OCI-LY1 (cell line): ENCODE results near the gene NSMCE4A.
"Not testable (repeated sequence)": the region's sequence is repeated elsewhere in the genome, so short reads cannot be mapped to it uniquely, and the experiment has no call there.

Experiments used
- H2AFZ ChIP-seq: fragments of 200-600 bp; sonication (generic), shearing (Covaris generic); 2 replicates; pipeline ENCODE4 v1.6.0; 2014; ENCODE audit warnings: antibody characterized with exemption, mild to moderate bottlenecking, low read length
- H3F3A ChIP-seq: fragments of 200-600 bp; sonication (generic), shearing (Covaris generic); 2 replicates; pipeline ENCODE4 v1.6.0; 2014; ENCODE audit warnings: mild to moderate bottlenecking, antibody characterized with exemption, low read length, moderate library complexity; ENCODE audit not compliant: insufficient read depth
- H3K27ac ChIP-seq: fragments of 200-600 bp; sonication (generic); 2 replicates; pipeline ENCODE4 v1.5.1; 2014; ENCODE audit warnings: low read length, mixed run types, mild to moderate bottlenecking, low read depth; ENCODE audit not compliant: poor library complexity, severe bottlenecking
- H3K27me3 ChIP-seq: fragments of 200-600 bp; sonication (generic); 2 replicates; pipeline ENCODE4 v1.6.0; 2014; ENCODE audit warnings: antibody characterized with exemption, mild to moderate bottlenecking, low read length, moderate library complexity; ENCODE audit not compliant: insufficient read depth
- H3K36me3 ChIP-seq: fragments of 200-600 bp; sonication (generic); 2 replicates; pipeline ENCODE4 v1.6.1; 2014; ENCODE audit warnings: mild to moderate bottlenecking, antibody characterized with exemption, low read length, moderate library complexity, mixed read lengths; ENCODE audit not compliant: insufficient read depth
- H3K4me1 ChIP-seq: fragments of 200-600 bp; sonication (generic); 2 replicates; pipeline ENCODE4 v1.5.1; 2014; ENCODE audit warnings: mild to moderate bottlenecking, low read length, moderate library complexity; ENCODE audit not compliant: insufficient read depth, severe bottlenecking
- H3K4me2 ChIP-seq: fragments of 200-600 bp; sonication (generic), shearing (Covaris generic); 2 replicates; pipeline ENCODE4 v1.6.1; 2014; ENCODE audit warnings: low read length
- H3K4me3 ChIP-seq: fragments of 200-600 bp; sonication (generic); 2 replicates; pipeline ENCODE4 v1.5.1; 2014; ENCODE audit warnings: low read length, low read depth, mild to moderate bottlenecking, mixed read lengths; ENCODE audit not compliant: poor library complexity, severe bottlenecking
- H3K79me2 ChIP-seq: fragments of 200-600 bp; shearing (Covaris generic); 2 replicates; pipeline ENCODE4 v1.6.1; 2016; ENCODE audit warnings: mixed run types, low read length, mixed read lengths; ENCODE audit not compliant: insufficient read depth
- H3K9ac ChIP-seq: fragments of 200-600 bp; sonication (generic), shearing (Covaris generic); 2 replicates; pipeline ENCODE4 v1.6.1; 2014; ENCODE audit warnings: mild to moderate bottlenecking, low read length, mixed read lengths
- H3K9me2 ChIP-seq: fragments of 200-600 bp; sonication (generic), shearing (Covaris generic); 2 replicates; pipeline ENCODE4 v1.6.1; 2014; ENCODE audit warnings: low read depth, mild to moderate bottlenecking, low read length, mixed read lengths
- H3K9me3 ChIP-seq: fragments of 200-600 bp; shearing (Covaris generic); 2 replicates; pipeline ENCODE4 v1.6.1; 2014; ENCODE audit warnings: low read length, mixed read lengths
- H4K20me1 ChIP-seq: fragments of 200-600 bp; sonication (generic), shearing (Covaris generic); 2 replicates; pipeline ENCODE4 v1.6.0; 2016; ENCODE audit warnings: mild to moderate bottlenecking, low read length; ENCODE audit not compliant: insufficient read depth
- EZH2 ChIP-seq: fragments of 200-600 bp; sonication (generic), shearing (Covaris generic); IDR thresholded peaks from 2 replicates; pipeline ENCODE4 v1.8.0; 2017; ENCODE audit warnings: borderline replicate concordance, mixed run types, mild to moderate bottlenecking, antibody characterized with exemption, low read length, moderate library complexity, mixed read lengths
- TF ChIP-seq, protein P1 (sequence below): fragments of 200-600 bp; sonication (generic), shearing (Covaris generic); IDR thresholded peaks from 2 replicates; pipeline ENCODE4 v1.5.1; 2017; ENCODE audit warnings: mild to moderate bottlenecking, antibody characterized with exemption, low read length, moderate library complexity, mixed read lengths

NSMCE4A gene

DNA sequence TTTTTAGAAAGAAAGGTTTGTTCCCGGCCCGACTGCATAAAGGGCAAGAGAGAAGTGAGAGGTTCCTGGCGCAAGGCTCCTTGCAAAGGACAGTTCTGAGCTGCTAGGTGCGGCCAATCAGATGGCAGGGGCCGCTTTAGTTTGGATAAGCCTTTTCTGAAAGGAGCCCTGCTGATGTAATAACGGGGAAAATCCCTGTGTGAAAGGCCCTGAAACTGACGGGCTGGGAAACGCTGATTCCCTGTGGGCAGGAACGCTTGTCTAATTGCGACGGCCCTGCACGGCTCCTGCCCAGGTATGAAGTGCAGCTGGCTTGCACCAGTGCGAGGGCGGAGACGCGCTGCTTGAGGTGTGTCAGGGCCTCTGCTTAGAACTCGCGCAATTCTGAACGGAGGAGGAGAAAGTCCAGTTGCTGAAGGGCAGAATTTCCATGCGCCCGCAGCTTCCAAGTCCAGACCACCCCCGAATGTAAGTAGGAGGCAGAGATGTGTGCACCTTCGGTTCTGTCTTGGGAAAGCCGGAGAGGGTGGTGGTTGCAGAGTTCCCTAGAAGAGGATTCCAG is 44.5 kb upstream of the NSMCE4A start:
- no peak for TF ChIP-seq EZH2
- TF ChIP-seq, protein P1, sequence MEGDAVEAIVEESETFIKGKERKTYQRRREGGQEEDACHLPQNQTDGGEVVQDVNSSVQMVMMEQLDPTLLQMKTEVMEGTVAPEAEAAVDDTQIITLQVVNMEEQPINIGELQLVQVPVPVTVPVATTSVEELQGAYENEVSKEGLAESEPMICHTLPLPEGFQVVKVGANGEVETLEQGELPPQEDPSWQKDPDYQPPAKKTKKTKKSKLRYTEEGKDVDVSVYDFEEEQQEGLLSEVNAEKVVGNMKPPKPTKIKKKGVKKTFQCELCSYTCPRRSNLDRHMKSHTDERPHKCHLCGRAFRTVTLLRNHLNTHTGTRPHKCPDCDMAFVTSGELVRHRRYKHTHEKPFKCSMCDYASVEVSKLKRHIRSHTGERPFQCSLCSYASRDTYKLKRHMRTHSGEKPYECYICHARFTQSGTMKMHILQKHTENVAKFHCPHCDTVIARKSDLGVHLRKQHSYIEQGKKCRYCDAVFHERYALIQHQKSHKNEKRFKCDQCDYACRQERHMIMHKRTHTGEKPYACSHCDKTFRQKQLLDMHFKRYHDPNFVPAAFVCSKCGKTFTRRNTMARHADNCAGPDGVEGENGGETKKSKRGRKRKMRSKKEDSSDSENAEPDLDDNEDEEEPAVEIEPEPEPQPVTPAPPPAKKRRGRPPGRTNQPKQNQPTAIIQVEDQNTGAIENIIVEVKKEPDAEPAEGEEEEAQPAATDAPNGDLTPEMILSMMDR: no peak
- H3K4me2 ChIP-seq: no peak overlapping the region
- no peak overlapping the region for H2AFZ ChIP-seq

DNA sequence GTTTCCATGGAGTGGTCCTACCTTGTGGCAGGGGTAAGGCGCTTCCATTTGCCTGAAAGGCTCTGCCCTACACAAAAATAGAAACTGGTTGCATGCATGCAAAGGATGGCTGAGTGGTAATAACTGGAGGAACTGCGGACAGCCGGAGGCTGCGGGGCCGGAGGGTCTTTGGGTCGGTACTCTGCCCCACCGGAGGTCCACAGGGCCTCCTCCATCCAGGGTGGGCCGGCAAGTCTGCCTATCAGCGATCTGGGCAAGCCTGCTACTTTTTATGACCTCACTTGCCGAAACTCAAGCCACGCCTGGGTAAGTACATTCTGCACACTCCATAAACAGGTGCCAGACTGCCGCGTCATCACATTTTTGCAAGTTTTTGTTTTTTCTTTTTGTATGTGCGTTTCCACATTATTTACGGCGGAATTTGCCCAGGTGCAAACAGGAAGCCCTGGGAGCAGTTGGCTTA is 44.0 kb upstream of the NSMCE4A start:
- no peak for TF ChIP-seq EZH2
- TF ChIP-seq, protein P1: no peak

More for the DNA sequence above, 44.5 kb upstream of the NSMCE4A start:
- Histone ChIP-seq H3K27ac (no peak overlapping the region), H3K9me3 (no peaks in the 10 kb centered on the region), H3K4me3 (no peak overlapping the region), H3K79me2 (no peaks in the 10 kb centered on the region), H3K4me1 (no peaks in the 10 kb centered on the region), H3K9ac (no peak overlapping the region), H3K27me3 (peaks cover 5% of the 10 kb centered on the region), H3F3A (no peaks in the 10 kb centered on the region), H4K20me1 (no peaks in the 10 kb centered on the region), H3K36me3 (no peaks in the 10 kb centered on the region), H3K9me2 (no peaks in the 10 kb centered on the region)

DNA sequence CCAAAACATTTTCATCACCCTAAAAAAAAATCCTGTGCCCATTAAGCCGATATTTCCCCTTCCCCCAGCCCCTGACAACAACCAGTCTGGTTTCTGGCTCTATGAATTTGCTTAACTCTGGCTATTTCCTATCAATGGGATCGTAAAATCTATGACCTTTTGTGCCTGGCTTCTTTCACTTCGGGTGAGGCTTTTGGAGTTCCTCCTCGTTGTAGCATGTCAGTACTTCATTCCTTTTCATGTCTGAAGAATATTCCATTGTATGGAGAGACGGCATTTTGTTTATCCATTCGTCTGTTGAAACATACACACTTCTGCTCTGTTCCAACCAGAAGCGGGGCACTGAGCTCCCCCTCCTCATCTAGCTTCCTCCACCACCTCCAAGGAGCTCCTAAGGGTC is 43.5 kb upstream of the NSMCE4A start:
- no peak overlapping the region for H3K27ac ChIP-seq
- no peaks in the 10 kb centered on the region for H3F3A ChIP-seq
- peaks cover 6% of the 10 kb centered on the region for H3K27me3 ChIP-seq
- TF ChIP-seq EZH2: no peak
- TF ChIP-seq, protein P1: no peak
- H3K79me2 ChIP-seq: no peaks in the 10 kb centered on the region
- H3K9ac ChIP-seq: no peak overlapping the region
- no peaks in the 10 kb centered on the region for H3K4me1 ChIP-seq
- no peak overlapping the region for H3K4me2 ChIP-seq
- H3K9me2 ChIP-seq: no peaks in the 10 kb centered on the region
- no peaks in the 10 kb centered on the region for H3K9me3 ChIP-seq
- H4K20me1 ChIP-seq: no peaks in the 10 kb centered on the region
- H3K4me3 ChIP-seq: no peak overlapping the region
- H2AFZ ChIP-seq: no peak overlapping the region
- H3K36me3 ChIP-seq: no peaks in the 10 kb centered on the region

More for the DNA sequence above, 44.0 kb upstream of the NSMCE4A start:
- peaks cover 5% of the 10 kb centered on the region for H3K27me3 ChIP-seq
- H3F3A ChIP-seq: no peaks in the 10 kb centered on the region
- H3K9me2 ChIP-seq: no peaks in the 10 kb centered on the region
- no peaks in the 10 kb centered on the region for H3K36me3 ChIP-seq
- no peak overlapping the region for H3K4me2 ChIP-seq
- no peaks in the 10 kb centered on the region for H4K20me1 ChIP-seq
- no peaks in the 10 kb centered on the region for H3K79me2 ChIP-seq
- no peaks in the 10 kb centered on the region for H3K4me1 ChIP-seq
- no peak overlapping the region for H3K4me3 ChIP-seq
- H3K9me3 ChIP-seq: no peaks in the 10 kb centered on the region
- no peak overlapping the region for H2AFZ ChIP-seq
- no peak overlapping the region for H3K27ac ChIP-seq
- no peak overlapping the region for H3K9ac ChIP-seq

DNA sequence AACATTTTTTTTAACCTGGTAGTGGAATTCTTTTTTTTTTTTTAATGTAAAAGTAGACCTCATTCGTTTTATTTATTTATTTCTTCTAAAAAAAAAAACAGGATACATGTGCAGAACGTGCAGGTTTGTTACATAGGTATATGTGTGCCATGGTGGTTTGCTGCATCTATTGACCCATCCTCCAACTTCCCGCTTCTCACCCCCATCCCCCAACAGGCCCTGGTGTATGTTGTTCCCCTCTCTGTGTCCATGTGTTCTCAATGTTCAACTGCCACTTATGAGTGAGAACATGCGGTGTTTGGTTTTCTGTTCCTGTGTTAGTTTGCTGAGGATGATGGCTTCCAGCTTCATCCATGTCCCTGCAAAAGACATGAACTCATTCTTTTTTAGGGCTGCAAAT is 42.9 kb upstream of the NSMCE4A start:
- not testable (repeated sequence) for H3K9ac ChIP-seq, H3K27ac ChIP-seq

More for the DNA sequence above, 42.9 kb upstream of the NSMCE4A start:
- not testable (repeated sequence) for H3K4me1 ChIP-seq, H3K36me3 ChIP-seq, H2AFZ ChIP-seq, H3K27me3 ChIP-seq, H3F3A ChIP-seq, H3K9me3 ChIP-seq, H3K4me2 ChIP-seq, H3K4me3 ChIP-seq, H3K9me2 ChIP-seq, H4K20me1 ChIP-seq, H3K79me2 ChIP-seq
